Natural killer cell (primary cell): Measurements from ENCODE around the gene BRINP2. TPM values are rescaled to one million over a fixed set of nuclear protein-coding genes. Genes with fewer than 3 reads are reported as not detected.

ENCODE experiments used
- ATAC-seq, 3 donors: fragments of 150-1000 bp in 2 of 3; fragments of 200-7000 bp in 1 of 3; cut with Tn5 transposase; 1 replicate in 1 of 3; 2 replicates in 2 of 3; pipeline ENCODE4 v1.10.0; 2021; ENCODE audit warnings: mild to moderate bottlenecking in 2 of 3, moderate library complexity in 2 of 3
- DNase-seq, 2 donors: peaks; one replicate each; pipeline versions ENCODE4 v3.0.0 to v3.0.0-alpha.2; 2013 to 2021; ENCODE audit warnings: mixed read lengths in 1 of 2
- H3K27ac ChIP-seq: one replicate; pipeline ENCODE4 v1.5.1; 2013; ENCODE audit warnings: mild to moderate bottlenecking, low read length
- H3K27me3 ChIP-seq: one replicate; pipeline ENCODE4 v1.6.1; 2013; ENCODE audit warnings: low read length; ENCODE audit not compliant: control insufficient read depth, insufficient read depth
- H3K36me3 ChIP-seq: one replicate; pipeline ENCODE4 v1.6.1; 2013; ENCODE audit warnings: low read length; ENCODE audit not compliant: control insufficient read depth, insufficient read depth
- H3K4me1 ChIP-seq: one replicate; pipeline ENCODE4 v1.6.1; 2013; ENCODE audit warnings: low read length; ENCODE audit not compliant: control insufficient read depth, insufficient read depth
- H3K4me3 ChIP-seq: one replicate; pipeline ENCODE4 v1.5.1; 2013; ENCODE audit warnings: low read length
- H3K9me3 ChIP-seq: one replicate; pipeline ENCODE4 v1.6.1; 2013; ENCODE audit warnings: low read length; ENCODE audit not compliant: control insufficient read depth, insufficient read depth
- H3K27ac Mint-ChIP-seq, 2 donors: one replicate each; pipeline ENCODE4 v1.8.0; 2022; ENCODE audit warnings: mild to moderate bottlenecking in 2 of 2, mixed read lengths in 2 of 2, moderate library complexity in 1 of 2
- H3K27me3 Mint-ChIP-seq, 2 donors: one replicate each; pipeline ENCODE4 v1.8.0; 2022; ENCODE audit warnings: low read depth in 2 of 2, mixed read lengths in 2 of 2
- H3K36me3 Mint-ChIP-seq: one replicate; pipeline ENCODE4 v1.8.0; 2022; ENCODE audit warnings: mixed read lengths
- H3K4me1 Mint-ChIP-seq, 2 donors: one replicate each; pipeline ENCODE4 v1.8.0; 2022; ENCODE audit warnings: mixed read lengths in 2 of 2
- H3K4me3 Mint-ChIP-seq: one replicate; pipeline ENCODE4 v1.8.0; 2022; ENCODE audit warnings: mild to moderate bottlenecking, moderate library complexity, mixed read lengths
- H3K9me3 Mint-ChIP-seq, 2 donors: one replicate each; pipeline ENCODE4 v1.8.0; 2022; ENCODE audit warnings: mixed read lengths in 2 of 2
- CTCF ChIP-seq: fragments of 200-600 bp; IDR thresholded peaks from one replicate; pipeline ENCODE4 v1.8.0; 2022; ENCODE audit warnings: antibody characterized with exemption
- WGBS: methylation state at CpG from one replicate; pipeline ENCODE4 v1.1.7; 2013; ENCODE audit warnings: missing lambda C conversion rate; ENCODE audit not compliant: insufficient coverage; 5-methylcytosine and 5-hydroxymethylcytosine counted together
- intact Hi-C: fragments of 100-400 bp; cut with micrococcal nuclease; formaldehyde crosslinking; loops from one replicate; pipeline ENCODE4 v1.14.2; 2022
- total RNA-seq, 4 donors: library from RNA; stranded (reverse); fragments of 120-200 nt in 1 of 4; gene quantifications; one replicate each; pipeline versions ENCODE4 v1.2.3 to v1.2.4, GENCODE V29; 2013 to 2022

The BRINP2 gene
- total RNA-seq, 3 donors from 2014 or later (not counting 1 experiment from before 2014, with no cell fraction given) = not detected

DNA sequence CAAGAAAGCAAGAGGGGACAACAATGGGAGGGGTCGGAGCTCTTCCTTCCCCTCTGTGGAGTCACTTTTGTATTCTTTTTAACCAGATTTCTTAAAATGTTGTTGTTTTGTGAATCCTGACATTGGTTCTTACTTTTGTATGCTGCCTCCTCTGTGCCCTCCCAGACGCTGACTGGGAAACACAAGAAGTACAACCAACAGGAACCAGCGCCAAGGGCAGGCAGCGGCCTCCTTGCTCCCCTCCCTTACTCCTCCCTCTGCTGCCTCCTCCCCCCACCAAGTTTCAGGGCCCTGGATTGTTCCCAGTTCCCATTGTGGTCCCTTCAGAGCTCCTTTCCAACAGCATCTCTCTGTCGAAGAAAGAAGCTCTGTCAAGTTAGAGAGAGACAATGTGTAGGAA is 111.1 kb downstream of the BRINP2 start:
- H3K27me3 ChIP-seq = no peaks in the 10 kb centered on the region
- WGBS = 74% methylated on average over 3 of the region's 5 CpGs
- Mint-ChIP-seq H3K27ac (no peak overlapping the region), H3K4me3 (no peak overlapping the region), H3K4me1 (no peaks in the 10 kb centered on the region), H3K27me3 (no peaks in the 10 kb centered on the region), H3K36me3 (no peaks in the 10 kb centered on the region), H3K9me3 (peaks cover 9 to 17% of the 10 kb centered on the region in 2 donors)
- no peaks in the 10 kb centered on the region for H3K4me1 ChIP-seq
- no peaks in the 10 kb centered on the region for H3K9me3 ChIP-seq
- no peak for TF ChIP-seq CTCF
- no peaks in the 10 kb centered on the region for H3K36me3 ChIP-seq
- intact Hi-C loops = no loop called here
- DNase-seq (no peak), ATAC-seq (no peak)
- H3K27ac ChIP-seq = no peak overlapping the region
- H3K4me3 ChIP-seq = no peak overlapping the region

- H3K36me3 ChIP-seq = no peaks in the 10 kb centered on the region
- H3K27ac ChIP-seq = no peak overlapping the region
- H3K4me1 Mint-ChIP-seq = no peaks in the 10 kb centered on the region
- no peak for ATAC-seq
- no peaks in the 10 kb centered on the region for H3K4me1 ChIP-seq
- H3K9me3 Mint-ChIP-seq = peaks cover 11 to 20% of the 10 kb centered on the region in 2 donors
- no peaks in the 10 kb centered on the region for H3K9me3 ChIP-seq
- H3K27me3 Mint-ChIP-seq = no peaks in the 10 kb centered on the region
- H3K36me3 Mint-ChIP-seq = no peaks in the 10 kb centered on the region
- H3K27me3 ChIP-seq = no peaks in the 10 kb centered on the region
- WGBS = 64% methylated on average over 1 of the region's 1 CpG
- DNase-seq = no peak
- H3K27ac Mint-ChIP-seq = no peak overlapping the region
- no peak overlapping the region for H3K4me3 Mint-ChIP-seq
- no peak for TF ChIP-seq CTCF
- H3K4me3 ChIP-seq = no peak overlapping the region
- intact Hi-C loops = no loop called here
These were observed 112.2 kb downstream of the BRINP2 start for GRCh38 chr1:177282976-177283375.

DNA sequence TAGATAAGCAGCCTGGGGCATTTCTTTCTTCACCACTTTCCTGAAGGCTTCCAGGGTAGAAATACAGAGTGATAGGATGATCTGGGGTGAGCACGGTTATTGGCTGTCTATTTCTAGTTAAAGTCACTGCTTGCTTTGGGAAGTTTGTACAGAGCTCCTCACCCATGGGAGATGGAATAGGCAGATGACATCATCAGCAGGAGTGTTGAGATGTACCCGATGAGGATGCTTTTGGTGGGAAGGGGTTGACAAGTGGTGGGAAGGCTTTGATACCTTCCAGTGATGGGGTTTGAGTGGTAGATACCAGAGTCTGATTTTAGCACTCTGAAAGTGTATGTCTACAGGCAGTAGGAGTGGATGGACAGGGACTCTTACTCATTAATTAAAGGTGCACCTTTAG is 112.6 kb downstream of the BRINP2 start:
- no peak for DNase-seq
- no peak for ATAC-seq
- no peaks in the 10 kb centered on the region for H3K4me1 ChIP-seq
- Mint-ChIP-seq H3K36me3 (no peaks in the 10 kb centered on the region), H3K4me3 (no peak overlapping the region), H3K9me3 (peaks cover 11 to 19% of the 10 kb centered on the region in 2 donors), H3K4me1 (no peaks in the 10 kb centered on the region), H3K27me3 (no peaks in the 10 kb centered on the region), H3K27ac (no peak overlapping the region)
- no peak for TF ChIP-seq CTCF
- H3K9me3 ChIP-seq = no peaks in the 10 kb centered on the region
- H3K27me3 ChIP-seq = no peaks in the 10 kb centered on the region
- WGBS = 85% methylated on average over 2 of the region's 2 CpGs
- no peak overlapping the region for H3K27ac ChIP-seq
- intact Hi-C loops = no loop called here
- no peaks in the 10 kb centered on the region for H3K36me3 ChIP-seq
- H3K4me3 ChIP-seq = no peak overlapping the region

DNA sequence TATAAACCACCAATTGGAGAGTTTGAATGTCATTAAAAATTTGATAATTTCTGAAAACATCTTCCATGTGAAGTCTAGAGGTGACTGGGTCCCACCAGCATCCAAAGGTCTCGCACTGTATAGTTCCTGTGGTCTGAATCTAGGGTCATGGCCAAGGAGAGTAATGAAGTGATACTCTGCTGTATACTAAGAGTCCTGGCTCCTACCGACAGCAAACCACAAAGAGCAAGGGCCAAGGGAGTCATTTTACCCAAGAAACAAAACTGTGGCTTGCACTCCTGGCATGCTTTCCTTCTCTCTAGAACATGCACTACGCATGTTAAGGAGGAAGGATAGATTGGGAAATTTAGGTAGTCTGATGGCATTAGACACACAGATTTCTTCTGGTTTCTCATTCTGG is 115.6 kb downstream of the BRINP2 start:
- H3K4me1 Mint-ChIP-seq = no peaks in the 10 kb centered on the region
- Histone ChIP-seq H3K4me3 (no peak overlapping the region), H3K4me1 (no peaks in the 10 kb centered on the region), H3K36me3 (no peaks in the 10 kb centered on the region), H3K27ac (no peak overlapping the region), H3K27me3 (no peaks in the 10 kb centered on the region), H3K9me3 (no peaks in the 10 kb centered on the region)
- no peak overlapping the region for H3K27ac Mint-ChIP-seq
- intact Hi-C loops = no loop called here
- H3K27me3 Mint-ChIP-seq = no peaks in the 10 kb centered on the region
- no peak for TF ChIP-seq CTCF
- H3K4me3 Mint-ChIP-seq = no peak overlapping the region
- 98% methylated on average over 3 of the region's 3 CpGs for WGBS
- peaks cover 6 to 15% of the 10 kb centered on the region in 2 donors for H3K9me3 Mint-ChIP-seq
- DNase-seq (no peak), ATAC-seq (no peak)
- H3K36me3 Mint-ChIP-seq = no peaks in the 10 kb centered on the region
